K562 (cell line): ENCODE measurements around the gene ACBD4. TPM values are rescaled to one million over a fixed set of nuclear protein-coding genes. Genes with fewer than 3 reads are reported as not detected.
A peak's percentile ranks its signal among the peaks of the same experiment; 100 is the strongest.

Experiments used
- ATF7 ChIP-seq: fragments of 450-650 bp; IDR thresholded peaks from 2 replicates; pipeline ENCODE4 v1.7.1; 2014; ENCODE audit warnings: mild to moderate bottlenecking, moderate library complexity
- BMI1 ChIP-seq: fragments of 150-350 bp; IDR thresholded peaks from 2 replicates; pipeline ENCODE4 v1.6.1; 2014; ENCODE audit warnings: low read length
- CSDE1 ChIP-seq, 2 experiments: fragments of 450-650 bp; IDR thresholded peaks; 2 replicates each; pipeline ENCODE4 v1.6.1; 2016; ENCODE audit warnings: mild to moderate bottlenecking in 1 of 2
- DPF2 ChIP-seq: fragments of 450-650 bp; IDR thresholded peaks from 2 replicates; pipeline ENCODE4 v1.6.1; 2016
- ETV1 ChIP-seq: fragments of 450-650 bp; conservative IDR thresholded peaks from 2 replicates; pipeline ENCODE4 v1.6.1; 2016; ENCODE audit warnings: missing genetic modification characterization, control low read depth, low read depth, missing compliant biosample characterization
- FOS ChIP-seq: IDR thresholded peaks from 3 replicates; pipeline ENCODE4 v1.6.1; 2011; ENCODE audit not compliant: insufficient read length; ENCODE audit errors: extremely low read depth
- GABPA ChIP-seq: fragments of 200-800 bp; sonication (Bioruptor generic); conservative IDR thresholded peaks from 2 replicates; pipeline ENCODE4 v1.6.1; 2016; ENCODE audit warnings: low read depth, missing genetic modification characterization, missing compliant biosample characterization
- HEY1 ChIP-seq: fragments of 250-450 bp; sonication (Bioruptor Pico); IDR thresholded peaks from 2 replicates; pipeline ENCODE4 v1.5.0; 2020; ENCODE audit warnings: mild to moderate bottlenecking, moderate library complexity, borderline replicate concordance
- HMGN3 ChIP-seq: IDR thresholded peaks from 2 replicates; pipeline ENCODE4 v1.6.1; 2011; ENCODE audit warnings: borderline replicate concordance, low read depth, mild to moderate bottlenecking, mixed read lengths, low read length; ENCODE audit not compliant: insufficient read length; ENCODE audit errors: extremely low read depth
- JUND ChIP-seq, 2 experiments: IDR thresholded peaks; 2 replicates in 1 of 2; 3 replicates in 1 of 2; pipeline ENCODE4 v1.6.1; 2011; ENCODE audit warnings: borderline replicate concordance in 2 of 2, low read depth in 2 of 2, low read length in 2 of 2, improper control_type of control experiment in 1 of 2, missing biosample characterization in 1 of 2, missing genetic modification characterization in 1 of 2, missing genetic modification reagents in 1 of 2
- MECOM ChIP-seq: fragments of 250-450 bp; sonication (Bioruptor Pico); IDR thresholded peaks from 2 replicates; pipeline ENCODE4 v1.8.0; 2022; ENCODE audit warnings: inconsistent platforms
- MEIS2 ChIP-seq: fragments of 450-650 bp; IDR thresholded peaks from 2 replicates; pipeline ENCODE4 v1.6.1; 2014; ENCODE audit warnings: mild to moderate bottlenecking; ENCODE audit not compliant: partially characterized antibody
- NCOR1 ChIP-seq: fragments of 450-650 bp; IDR thresholded peaks from 2 replicates; pipeline ENCODE4 v1.6.1; 2016; ENCODE audit warnings: mild to moderate bottlenecking, moderate library complexity
- NFE2 ChIP-seq: IDR thresholded peaks from 2 replicates; pipeline ENCODE4 v1.6.1; 2014; ENCODE audit warnings: antibody characterized with exemption, low read depth
- NUFIP1 ChIP-seq: fragments of 450-650 bp; IDR thresholded peaks from 2 replicates; pipeline ENCODE4 v1.6.1; 2018; ENCODE audit not compliant: partially characterized antibody
- POLR2G ChIP-seq: fragments of 200-400 bp; formaldehyde crosslinking; IDR thresholded peaks from 2 replicates; pipeline ENCODE4 v1.6.1; 2017; ENCODE audit warnings: low read depth, mild to moderate bottlenecking, antibody characterized with exemption, low read length, moderate library complexity
- SIN3A ChIP-seq, 2 experiments: fragments of 150-350 bp in 1 of 2; IDR thresholded peaks; 2 replicates each; pipeline ENCODE4 v1.6.1; 2011 to 2016; ENCODE audit warnings: borderline replicate concordance in 2 of 2, low read depth in 2 of 2, low read length in 2 of 2, mild to moderate bottlenecking in 2 of 2, moderate library complexity in 2 of 2; ENCODE audit not compliant: control insufficient read depth in 1 of 2
- SOX6 ChIP-seq: fragments of 450-650 bp; IDR thresholded peaks from 2 replicates; pipeline ENCODE4 v1.6.1; 2014; ENCODE audit warnings: mild to moderate bottlenecking
- TFAP4 ChIP-seq: sonication (generic); formaldehyde crosslinking; IDR thresholded peaks from 2 replicates; pipeline ENCODE4 v1.8.0; 2022; ENCODE audit warnings: missing genetic modification reagents, mild to moderate bottlenecking, moderate library complexity, borderline replicate concordance
- ZBTB7A ChIP-seq: IDR thresholded peaks from 2 replicates; pipeline ENCODE4 v1.6.1; 2011; ENCODE audit warnings: low read depth, mild to moderate bottlenecking, low read length, moderate library complexity, borderline replicate concordance; ENCODE audit not compliant: control insufficient read depth
- ZFX ChIP-seq: sonication (generic); formaldehyde crosslinking; IDR thresholded peaks from 2 replicates; pipeline ENCODE4 v1.8.0; 2022; ENCODE audit warnings: mild to moderate bottlenecking, missing genetic modification reagents, moderate library complexity
- ZNF121 ChIP-seq: sonication (generic); formaldehyde crosslinking; conservative IDR thresholded peaks from 2 replicates; pipeline ENCODE4 v1.8.0; 2022; ENCODE audit warnings: missing genetic modification reagents
- ZNF311 ChIP-seq: fragments of 250-450 bp; sonication (Bioruptor Pico); IDR thresholded peaks from 2 replicates; pipeline ENCODE4 v1.4.0; 2020; ENCODE audit warnings: mild to moderate bottlenecking, moderate library complexity
- ZNF395 ChIP-seq: fragments of 200-800 bp; sonication (Bioruptor generic); IDR thresholded peaks from 2 replicates; pipeline ENCODE4 v1.6.1; 2017; ENCODE audit warnings: missing genetic modification characterization, missing compliant biosample characterization
- ZNF644 ChIP-seq: fragments of 200-800 bp; sonication (Bioruptor generic); IDR thresholded peaks from 2 replicates; pipeline ENCODE4 v1.6.1; 2016; ENCODE audit warnings: low read depth, missing genetic modification characterization, missing compliant biosample characterization
- ZNF766 ChIP-seq: fragments of 200-800 bp; sonication (Bioruptor generic); conservative IDR thresholded peaks from 2 replicates; pipeline ENCODE4 v1.6.1; 2016; ENCODE audit warnings: missing genetic modification characterization, missing compliant biosample characterization
- polyA plus RNA-seq, 8 experiments: library from polyadenylated mRNA; depleted of rRNA in 4 of 8; stranded (reverse) in 5 of 8; unstranded in 3 of 8; fragments of >200 nt; fragmentation: Nextera tagmentation in 2 of 8; fragmentation: Illumina TruSeq in 1 of 8; extraction: Ambion mirVana in 2 of 8; extraction: Trizol in 1 of 8; gene quantifications; 2 replicates each; pipeline versions ENCODE4 v1.2.1 to v1.2.3, GENCODE V29; 2011 to 2014; ENCODE audit warnings: inconsistent platforms in 1 of 8, missing spikeins in 1 of 8
- total RNA-seq, 7 experiments: library from RNA; depleted of rRNA in 6 of 7; stranded (reverse); fragments of >200 nt in 6 of 7; fragmentation: Illumina TruSeq in 2 of 7; extraction: Trizol in 2 of 7; gene quantifications; 2 replicates each; pipeline versions ENCODE4 v1.2.1 to v1.2.3, GENCODE V29; 2011 to 2021; ENCODE audit warnings: low replicate concordance in 1 of 7

Gene ACBD4
- total and polyA plus RNA-seq, 9 of the 15 experiments (the other 6 are each of a cell fraction or from before 2014, with no cell fraction given), result 0.14 to 6.9 (median 4.6) TPM

- no peak for TF ChIP-seq NUFIP1
- peak; percentile 34; the same call in 1 of the 2 replicates for TF ChIP-seq SOX6
- peak; percentile 36 for TF ChIP-seq MEIS2
- peak; percentile 88 for TF ChIP-seq POLR2G
- peak; percentile 93 for TF ChIP-seq TFAP4 (CRISPR knock-in tag)
- peak; percentile 96 for TF ChIP-seq DPF2
- TF ChIP-seq JUND (IDR thresholded peaks at IDR 0.05; ENCODE audit: borderline replicate concordance, low read depth, low read length), result peak; percentile 99
- peak; percentile 95 for TF ChIP-seq JUND (tag; IDR thresholded peaks at IDR 0.05; ENCODE audit: borderline replicate concordance, low read depth, low read length)
- 0 out of 2 replicates have a peak, but pooled peaks have one; percentile 11 for TF ChIP-seq ZNF311
- TF ChIP-seq BMI1, result peak; percentile 80
- 0 out of 2 replicates have a peak, but pooled peaks have one; percentile 34 for TF ChIP-seq NCOR1
- 0 out of 2 replicates have a peak, but pooled peaks have one; percentile 55 for TF ChIP-seq ZNF644
- peak; percentile 48; the same call in 1 of the 2 replicates for TF ChIP-seq ATF7
- peak; percentile 89 for TF ChIP-seq ZBTB7A
- peak; percentile 94 for TF ChIP-seq ETV1
- TF ChIP-seq CSDE1 (IDR thresholded peaks at IDR 0.05), result 0 out of 4 replicates have a peak, but pooled peaks of 1 of the 2 experiments have one; percentile 69
- TF ChIP-seq NFE2, result peak; percentile 73
- no peak for TF ChIP-seq ZNF121 (CRISPR knock-in tag)
- TF ChIP-seq ZNF395 (CRISPR knock-in tag), result peak; percentile 90
- peak; percentile 75 for TF ChIP-seq GABPA
- TF ChIP-seq MECOM (CRISPR knock-in tag), result peak; percentile 43; the same call in 1 of the 2 replicates
- peak; percentile 74 for TF ChIP-seq FOS
- no peak for TF ChIP-seq HEY1 (CRISPR knock-in tag)
- TF ChIP-seq ZNF766, result 0 out of 2 replicates have a peak, but pooled peaks have one; percentile 15
- TF ChIP-seq HMGN3, result peak; percentile 38
- TF ChIP-seq ZFX (CRISPR knock-in tag), result peak; percentile 83
- TF ChIP-seq SIN3A (IDR thresholded peaks at IDR 0.05; ENCODE audit: borderline replicate concordance in 2 of 2, control insufficient read depth in 1 of 2, low read depth in 2 of 2, low read length in 2 of 2), result no peak
These were observed 11.3 kb upstream of the ACBD4 start (continued) for GRCh38 chr17:45123930-45124796.
